G401 (cell line): ENCODE data around the gene CORIN. TPM values are rescaled to one million over a fixed set of nuclear protein-coding genes. Genes with fewer than 3 reads are reported as not detected.

ENCODE experiments used
- DNase-seq: peaks from one replicate; pipeline ENCODE4 v3.0.0-alpha.2; 2015; ENCODE audit warnings: low spot score
- in situ Hi-C: cut with HindIII; loops from 2 replicates; pipeline ENCODE4 v1.10.0; 2016; ENCODE audit warnings: low sequenced_read_pairs, mixed read lengths
- total RNA-seq: library from RNA; depleted of rRNA; stranded (reverse); fragments of >200 nt; shearing (Covaris generic); gene quantifications from 2 replicates; pipeline ENCODE4 v1.2.3, GENCODE V29; 2014; rRNA removed

Gene CORIN
- not detected in 2 replicates for total RNA-seq

- peak; percentile 8 for DNase-seq
- in situ Hi-C loops: no loop called here
Observed at GRCh38 chr4:47837908-47838294, at the start of gene CORIN. TSS of gene CORIN (minus strand) at chr4:47838067. CDS start at chr4:47837949, 118 bp downstream.

- no peak for DNase-seq
- in situ Hi-C loops: no loop called here
Observed at GRCh38 chr4:47882228-47882627, 44.4 kb upstream of the CORIN start.

- in situ Hi-C loops: no loop called here
Observed at GRCh38 chr4:47879458-47879857, 41.6 kb upstream of the CORIN start.

GRCh38 chr4:47876784-47877546, 39.1 kb upstream of the CORIN start:
- no peak for DNase-seq
- in situ Hi-C loops: no loop called here

More at GRCh38 chr4:47879458-47879857, 41.6 kb upstream of the CORIN start:
- no peak for DNase-seq

- in situ Hi-C loops: no loop called here
- no peak for DNase-seq
Observed at GRCh38 chr4:47876310-47876709, 38.4 kb upstream of the CORIN start.

- in situ Hi-C loops: no loop called here
Observed at GRCh38 chr4:47873877-47874541, 36.1 kb upstream of the CORIN start.

GRCh38 chr4:47863486-47863885, 25.6 kb upstream of the CORIN start:
- in situ Hi-C loops: no loop called here
- DNase-seq: no peak

More at GRCh38 chr4:47873877-47874541, 36.1 kb upstream of the CORIN start:
- DNase-seq: no peak

- in situ Hi-C loops: no loop called here
- DNase-seq: no peak
Observed at GRCh38 chr4:47862297-47862696, 24.4 kb upstream of the CORIN start.

GRCh38 chr4:47860305-47860704, 22.4 kb upstream of the CORIN start:
- in situ Hi-C loops: no loop called here
- DNase-seq: no peak

- in situ Hi-C loops: no loop called here
Observed at GRCh38 chr4:47858006-47858405, 20.1 kb upstream of the CORIN start.

GRCh38 chr4:47856713-47857112, 18.8 kb upstream of the CORIN start:
- DNase-seq: no peak
- in situ Hi-C loops: no loop called here

More at GRCh38 chr4:47858006-47858405, 20.1 kb upstream of the CORIN start:
- no peak for DNase-seq

- no peak for DNase-seq
- in situ Hi-C loops: no loop called here
Observed at GRCh38 chr4:47855350-47855749, 17.5 kb upstream of the CORIN start.

GRCh38 chr4:47852136-47852535, 14.3 kb upstream of the CORIN start:
- in situ Hi-C loops: no loop called here
- DNase-seq: no peak

- no peak for DNase-seq
- in situ Hi-C loops: no loop called here
Observed at GRCh38 chr4:47849466-47849865, 11.6 kb upstream of the CORIN start.

- no peak for DNase-seq
- in situ Hi-C loops: no loop called here
Observed at GRCh38 chr4:47848041-47848440, 10.2 kb upstream of the CORIN start.

GRCh38 chr4:47842985-47843384, 5.1 kb upstream of the CORIN start:
- DNase-seq: no peak
- in situ Hi-C loops: no loop called here

GRCh38 chr4:47840291-47840690, 2.4 kb upstream of the CORIN start:
- in situ Hi-C loops: no loop called here
- no peak for DNase-seq

- DNase-seq: peak; percentile 15
- in situ Hi-C loops: no loop called here
Observed at GRCh38 chr4:47839259-47839658, 1.4 kb upstream of the CORIN start.

GRCh38 chr4:47838445-47838844, 578 bp upstream of the CORIN start:
- in situ Hi-C loops: no loop called here
- DNase-seq: peak; percentile 3

- in situ Hi-C loops: no loop called here
- DNase-seq: peak; percentile 22
Observed at GRCh38 chr4:47837094-47837907, 566 bp downstream of the CORIN start.
